HG03025 (cell line): ENCODE results near the gene CDC42BPA.
"Not testable (repeated sequence)": the region's sequence is repeated elsewhere in the genome, so short reads cannot be mapped to it uniquely, and the experiment has no call there.

ENCODE experiments used
- ATAC-seq: cut with Tn5 transposase; IDR thresholded peaks from one replicate; pipeline ENCODE4 v1.9.1; 2021; ENCODE audit warnings: mild to moderate bottlenecking, moderate library complexity; ENCODE audit not compliant: unreplicated experiment, low FRiP score

CDC42BPA gene

DNA sequence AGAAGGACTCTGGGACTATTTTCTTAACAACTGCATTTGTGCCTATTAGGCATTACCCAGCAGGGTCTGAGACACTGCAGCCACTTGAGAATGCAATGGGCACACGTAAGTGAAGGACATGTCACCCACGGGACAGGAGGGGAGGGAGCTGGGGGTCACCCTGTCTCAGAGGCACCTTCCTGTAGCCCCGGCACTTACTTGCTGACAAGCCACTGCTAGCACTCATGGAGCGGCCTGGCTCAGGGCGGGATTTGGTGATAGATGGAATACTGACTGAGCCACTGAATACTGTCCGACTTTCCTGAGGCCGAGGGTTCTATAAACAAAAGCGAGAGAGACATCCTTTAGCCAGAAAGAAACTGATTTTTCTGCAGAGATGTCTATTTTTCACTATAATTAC, 313.5 kb downstream of the CDC42BPA start:
- no peak for ATAC-seq

DNA sequence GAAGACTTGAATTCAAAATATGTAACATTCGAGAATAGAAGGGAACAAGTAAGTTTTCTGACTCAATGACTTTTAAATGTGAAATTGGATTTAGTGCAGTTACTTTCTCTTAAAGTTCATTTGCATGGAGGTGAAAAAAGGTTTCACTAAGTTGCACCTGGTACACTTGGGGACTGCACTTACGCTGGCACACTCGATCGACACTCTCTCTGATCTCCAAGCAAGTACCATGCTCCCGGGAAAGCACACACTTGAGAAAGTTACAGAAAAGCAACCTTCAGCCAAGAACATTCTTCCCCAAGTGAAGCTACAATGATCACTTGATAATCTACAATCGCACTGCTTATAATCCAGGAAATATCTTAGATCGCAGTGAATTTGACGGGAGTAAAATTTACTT, 315.1 kb downstream of the CDC42BPA start:
- ATAC-seq, result no peak

DNA sequence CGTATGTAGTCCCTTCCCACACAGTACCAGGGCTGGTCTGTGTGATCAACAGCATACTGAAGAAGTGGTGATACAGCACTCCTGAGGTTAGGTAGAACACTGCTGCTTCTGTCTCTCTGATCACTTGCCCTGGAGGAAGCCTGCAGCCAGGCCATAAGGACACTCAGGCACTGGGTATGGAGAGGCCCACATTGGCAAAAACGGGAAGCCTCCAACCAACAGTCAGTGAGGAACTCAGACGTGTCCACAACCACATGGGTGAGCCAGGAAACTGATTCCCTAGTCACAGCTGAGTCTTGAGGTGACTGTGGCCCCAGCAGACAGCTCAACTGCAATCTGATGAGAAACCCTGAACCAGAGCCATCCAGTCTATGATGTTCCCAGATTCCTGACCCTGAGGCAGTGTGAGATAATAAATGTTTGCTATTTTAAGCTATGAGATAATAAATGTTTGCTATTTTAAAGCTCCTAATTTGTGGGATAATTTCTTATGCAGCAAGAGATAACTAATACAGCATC, 315.7 kb downstream of the CDC42BPA start:
- no peak for ATAC-seq

DNA sequence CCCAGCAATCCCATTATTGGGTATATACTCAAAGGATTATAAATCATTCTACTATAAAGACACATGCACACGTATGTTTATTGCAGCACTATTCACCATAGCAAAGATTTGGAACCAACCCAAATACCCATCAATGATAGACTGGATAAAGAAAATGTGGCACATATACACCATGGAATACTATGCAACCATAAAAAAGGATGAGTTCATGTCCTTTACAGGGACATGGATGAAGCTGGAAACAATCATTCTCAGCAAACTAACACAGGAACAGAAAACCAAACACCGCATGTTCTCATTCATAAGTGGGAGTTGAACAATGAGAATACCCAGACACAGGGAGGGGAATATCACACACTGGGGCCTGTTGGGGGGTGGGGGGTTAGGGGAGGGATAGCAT, 318.7 kb downstream of the CDC42BPA start:
- not testable (repeated sequence) for ATAC-seq

DNA sequence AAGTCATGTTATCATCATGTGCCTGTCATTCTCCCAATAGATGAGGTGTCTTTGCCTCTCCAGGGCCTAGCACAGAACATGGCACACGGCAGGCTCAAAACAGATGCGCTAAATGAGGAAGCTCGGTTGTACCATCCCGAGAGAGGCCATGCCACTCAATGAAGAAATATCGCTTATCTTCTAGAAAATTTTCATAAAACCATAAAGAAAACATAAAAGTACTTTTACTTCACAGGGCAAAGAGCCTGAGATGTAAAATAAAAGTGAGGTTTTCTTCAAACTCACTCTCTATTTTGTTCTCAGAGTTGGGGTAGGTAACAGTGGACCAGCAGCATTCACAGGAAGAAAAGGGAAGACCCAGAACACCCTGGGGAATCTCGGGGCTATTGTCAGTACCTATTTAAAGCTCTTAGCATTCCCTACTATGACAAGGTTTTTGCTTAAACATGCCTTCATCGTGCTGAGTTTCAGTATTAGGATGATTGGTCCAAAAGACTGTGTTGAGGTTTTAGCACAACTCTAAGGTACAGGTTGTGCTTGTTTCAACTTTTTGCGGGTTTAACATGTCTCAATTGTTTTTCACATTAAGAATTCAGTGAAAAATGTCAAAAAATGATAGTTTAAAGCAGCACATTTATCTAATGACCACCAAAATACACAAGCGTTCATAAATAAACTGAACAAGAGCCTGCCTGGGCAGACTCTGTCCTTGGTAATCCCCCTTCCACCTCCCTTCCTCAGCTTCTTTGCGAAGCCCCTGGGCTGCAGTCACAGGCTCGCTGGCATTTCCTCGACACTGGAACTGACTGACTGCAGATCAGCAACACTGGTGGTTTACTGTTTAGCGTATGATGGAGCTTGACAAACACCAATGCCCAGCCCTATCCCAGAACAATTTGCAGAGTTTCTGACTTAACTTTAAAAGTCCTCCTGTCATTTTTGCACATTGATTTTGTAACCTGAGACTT, 322.6 kb downstream of the CDC42BPA start:
- ATAC-seq, result peak; percentile 93

DNA sequence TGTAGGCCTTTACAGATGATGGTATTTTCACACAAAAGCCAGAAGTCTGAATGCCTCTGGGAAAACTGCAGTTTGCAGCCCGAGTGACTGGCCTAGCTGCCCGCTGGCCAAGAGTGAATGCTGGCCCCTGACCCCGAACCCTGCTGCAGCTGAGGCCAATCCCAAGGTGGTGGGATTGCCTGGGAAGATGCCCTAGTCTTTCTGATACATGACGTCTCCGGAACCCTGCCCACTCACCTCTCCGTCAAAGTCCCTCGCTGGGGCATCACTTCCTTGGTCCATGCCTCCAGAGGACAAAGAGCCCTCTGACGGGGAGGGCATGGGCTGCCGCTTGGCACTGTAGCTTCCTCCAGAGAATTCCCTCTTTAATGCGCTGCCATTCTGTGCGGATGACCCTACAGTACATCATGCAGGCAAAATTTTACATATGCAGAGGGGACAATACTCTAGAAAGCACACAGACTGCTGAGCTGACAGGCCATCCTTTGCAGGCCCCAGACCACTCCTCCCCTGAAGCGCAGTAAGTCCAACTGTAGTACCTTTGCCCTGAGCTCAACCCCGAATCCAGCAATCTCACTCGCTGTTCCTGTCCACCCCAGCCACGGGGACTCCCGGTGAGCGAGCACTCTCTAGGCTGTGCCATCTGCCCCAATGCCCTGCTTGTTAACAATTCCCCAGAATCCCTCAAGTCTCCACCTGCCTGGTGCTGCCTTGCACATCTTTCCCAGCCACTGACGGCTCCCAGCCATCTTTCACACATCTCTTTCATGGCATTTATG, 323.5 kb downstream of the CDC42BPA start:
- ATAC-seq, result no peak

DNA sequence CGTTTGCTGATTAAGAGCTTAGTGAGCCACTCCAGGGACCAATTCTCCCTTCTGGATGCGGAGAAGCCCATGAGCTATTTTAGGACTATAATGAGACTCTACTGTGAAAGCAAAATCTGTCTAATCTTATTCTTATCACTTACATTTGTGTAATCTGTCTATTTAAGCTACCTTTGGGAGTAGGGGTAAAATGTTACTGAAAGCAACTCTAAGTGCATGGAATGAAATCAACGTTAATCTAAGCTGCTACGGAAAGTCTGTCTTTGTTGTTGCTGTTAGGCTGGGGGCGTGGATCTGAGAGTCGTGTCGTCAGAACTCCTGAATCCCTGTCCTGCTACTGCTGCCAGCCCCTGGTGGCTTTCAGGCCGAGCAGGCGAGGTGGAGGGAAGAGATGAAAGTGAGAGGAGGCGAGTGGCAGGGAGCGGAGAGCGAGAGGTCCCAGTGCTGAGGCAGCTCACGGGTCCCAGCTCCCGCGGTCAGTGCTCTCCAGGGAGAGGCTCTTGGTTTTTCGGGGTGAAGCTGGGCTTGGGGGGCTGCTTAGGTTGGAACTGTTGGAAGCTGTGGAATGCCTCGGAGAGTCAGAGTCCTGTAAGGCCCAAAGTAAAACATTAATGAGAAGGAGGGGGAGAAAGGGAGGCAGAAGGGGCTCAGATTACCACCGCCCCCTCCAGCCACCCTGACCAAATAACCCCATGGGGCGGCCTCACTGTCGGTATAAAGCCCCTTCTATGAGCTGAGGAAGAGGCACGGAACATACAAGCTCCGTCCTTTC, 324.3 kb downstream of the CDC42BPA start:
- ATAC-seq, result no peak

DNA sequence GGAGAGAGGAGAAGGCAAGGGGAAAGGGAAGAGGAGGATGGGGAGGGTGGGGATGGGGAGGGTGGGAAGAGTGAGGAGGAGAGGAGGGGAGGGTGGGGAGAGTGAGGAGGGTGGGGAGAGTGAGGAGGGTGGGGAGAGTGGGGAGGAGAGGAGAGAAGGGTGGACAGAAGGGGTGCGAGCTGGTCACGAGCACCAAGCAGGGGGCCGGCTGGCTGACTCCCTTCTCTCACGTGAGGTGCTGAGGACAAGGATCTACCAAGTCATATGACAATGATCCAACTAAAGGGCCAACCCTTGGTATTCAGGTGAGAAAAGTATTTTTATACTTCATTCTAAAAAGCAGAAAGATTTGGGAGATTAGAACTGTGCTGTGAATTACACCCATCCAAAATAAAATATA, 326.4 kb downstream of the CDC42BPA start:
- ATAC-seq, result no peak

DNA sequence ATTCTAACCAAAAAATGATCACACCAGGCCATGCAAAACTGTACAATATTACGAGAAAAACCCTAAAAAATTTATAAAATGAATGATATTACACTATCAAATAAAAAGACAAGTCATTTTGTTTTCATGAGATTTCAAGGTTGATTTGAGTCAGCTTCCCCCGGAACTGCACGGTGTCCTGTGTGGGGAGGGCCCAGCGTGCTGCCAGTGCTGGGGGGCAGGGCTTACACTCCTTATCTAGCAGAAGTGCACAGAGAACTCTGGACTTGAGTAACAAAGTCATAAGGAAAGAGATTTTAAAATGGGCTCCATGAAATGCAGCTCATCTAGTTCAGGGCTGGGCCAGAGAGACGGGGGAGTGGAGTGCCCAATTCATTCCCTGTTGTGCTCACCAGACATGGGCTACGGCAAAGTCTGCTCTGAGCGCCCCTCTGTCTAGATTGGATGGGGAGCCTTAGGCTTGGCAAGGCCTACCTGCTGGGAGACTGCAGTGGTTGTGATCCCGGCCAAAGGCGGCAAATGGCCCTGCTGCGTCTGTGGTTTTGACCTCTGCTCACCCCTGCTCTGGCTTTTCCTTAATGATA, 328.1 kb downstream of the CDC42BPA start:
- ATAC-seq, result no peak

DNA sequence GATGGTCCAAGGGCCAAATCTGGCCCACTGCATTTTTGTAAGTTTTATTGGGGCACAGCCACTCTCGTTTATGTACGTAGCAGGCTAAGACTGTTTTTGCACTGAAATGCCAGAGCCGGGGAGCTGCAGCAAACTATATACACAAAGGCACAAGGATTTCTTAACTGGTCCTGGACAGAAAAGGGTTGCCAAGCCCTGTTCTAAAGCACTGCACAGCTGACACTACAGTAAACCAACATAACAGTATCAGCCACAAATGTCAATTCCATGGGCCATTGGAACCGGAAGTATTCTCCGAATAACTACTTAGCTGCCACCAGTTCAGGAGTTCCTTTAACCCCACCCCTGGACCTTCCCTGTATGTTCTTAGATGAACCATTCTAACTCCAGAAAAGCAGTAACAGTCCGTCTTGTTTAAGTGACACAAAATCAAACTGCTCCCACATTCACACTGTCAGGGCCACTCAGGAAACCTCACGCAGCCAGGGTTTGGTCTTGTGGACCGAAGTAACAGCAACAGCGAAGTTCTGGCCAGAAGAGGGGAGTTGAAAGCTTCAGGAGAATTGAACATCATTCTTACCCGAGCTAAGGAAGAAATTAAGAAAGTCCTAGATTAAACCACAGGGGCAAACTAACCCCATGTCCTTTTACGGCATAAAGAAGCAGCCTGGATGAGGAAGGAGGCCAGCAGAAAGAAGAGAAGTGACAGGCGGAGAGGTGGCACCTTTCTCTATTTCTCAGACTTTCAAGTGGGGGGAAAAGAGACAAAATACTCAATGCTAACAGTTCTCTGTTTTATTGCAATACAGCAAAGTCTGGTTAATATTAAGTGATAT, 329.0 kb downstream of the CDC42BPA start:
- ATAC-seq, result no peak

DNA sequence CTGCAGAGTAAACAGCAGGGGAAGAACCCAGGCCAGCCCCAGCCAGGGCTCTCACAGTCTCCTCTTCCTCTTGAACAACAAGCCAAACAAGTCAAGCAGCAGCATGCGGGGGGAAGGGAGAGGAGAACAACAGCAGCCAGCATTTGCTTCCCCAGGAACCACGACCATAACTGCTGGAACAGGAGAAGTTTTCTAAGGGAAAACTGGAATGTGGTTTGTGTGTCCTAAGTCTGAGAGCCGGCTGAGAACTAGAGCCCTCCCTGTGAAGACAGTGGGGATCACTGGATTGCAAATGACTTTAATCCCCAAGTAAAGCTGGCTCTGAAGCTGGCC, 330.0 kb downstream of the CDC42BPA start:
- ATAC-seq, result no peak

DNA sequence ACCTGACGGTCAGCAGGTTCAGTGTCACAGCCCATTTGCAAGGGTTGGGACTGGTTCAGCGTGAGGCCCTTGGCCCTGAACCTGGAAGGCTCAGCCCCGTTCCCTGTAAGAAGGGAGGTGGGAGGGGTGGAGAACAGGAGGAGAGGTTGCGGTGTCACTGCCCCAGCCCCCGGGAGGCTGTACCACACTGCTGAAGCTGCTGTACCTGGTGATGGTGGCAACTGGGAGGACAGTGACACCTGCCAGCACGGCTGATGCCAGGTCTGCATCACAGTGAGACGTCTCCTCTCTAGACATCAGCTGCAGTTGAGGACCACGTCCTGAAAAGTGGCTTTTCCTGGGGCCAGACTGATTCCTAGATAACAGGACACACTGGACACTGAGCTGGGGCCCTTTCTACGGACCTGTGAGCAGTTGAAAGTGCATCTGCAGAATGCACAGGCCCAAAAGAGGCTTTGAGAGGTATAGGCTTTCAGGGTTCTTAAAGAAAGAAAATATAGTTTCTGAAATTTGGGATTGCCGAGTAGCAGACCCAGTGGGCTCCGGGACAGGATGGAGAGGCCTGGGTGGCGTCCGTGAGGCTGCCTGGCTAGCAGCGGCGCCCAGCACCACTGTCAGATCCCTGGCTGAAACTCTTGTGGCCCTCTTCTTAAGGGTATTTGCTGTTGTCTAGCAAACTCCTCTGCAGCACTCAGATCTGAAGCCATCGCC, 330.5 kb downstream of the CDC42BPA start:
- ATAC-seq, result no peak

DNA sequence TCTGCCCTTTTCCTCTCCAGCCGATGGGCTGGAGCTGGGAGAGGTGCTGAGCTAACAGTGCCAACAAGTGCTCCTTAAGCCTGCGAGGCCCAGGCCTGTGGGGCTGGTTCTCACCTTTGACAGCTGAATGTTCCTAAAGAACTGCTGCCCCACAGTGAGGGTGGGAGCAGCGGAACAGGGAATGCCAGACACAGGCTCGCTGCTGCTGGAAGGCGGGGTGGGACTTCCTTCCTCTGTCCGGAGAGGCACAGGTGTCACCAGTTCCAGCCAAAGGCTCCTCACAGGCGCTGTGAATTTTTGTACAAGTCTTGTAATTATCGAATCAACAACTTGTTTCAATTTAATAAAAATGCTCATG, 331.1 kb downstream of the CDC42BPA start:
- ATAC-seq, result no peak

DNA sequence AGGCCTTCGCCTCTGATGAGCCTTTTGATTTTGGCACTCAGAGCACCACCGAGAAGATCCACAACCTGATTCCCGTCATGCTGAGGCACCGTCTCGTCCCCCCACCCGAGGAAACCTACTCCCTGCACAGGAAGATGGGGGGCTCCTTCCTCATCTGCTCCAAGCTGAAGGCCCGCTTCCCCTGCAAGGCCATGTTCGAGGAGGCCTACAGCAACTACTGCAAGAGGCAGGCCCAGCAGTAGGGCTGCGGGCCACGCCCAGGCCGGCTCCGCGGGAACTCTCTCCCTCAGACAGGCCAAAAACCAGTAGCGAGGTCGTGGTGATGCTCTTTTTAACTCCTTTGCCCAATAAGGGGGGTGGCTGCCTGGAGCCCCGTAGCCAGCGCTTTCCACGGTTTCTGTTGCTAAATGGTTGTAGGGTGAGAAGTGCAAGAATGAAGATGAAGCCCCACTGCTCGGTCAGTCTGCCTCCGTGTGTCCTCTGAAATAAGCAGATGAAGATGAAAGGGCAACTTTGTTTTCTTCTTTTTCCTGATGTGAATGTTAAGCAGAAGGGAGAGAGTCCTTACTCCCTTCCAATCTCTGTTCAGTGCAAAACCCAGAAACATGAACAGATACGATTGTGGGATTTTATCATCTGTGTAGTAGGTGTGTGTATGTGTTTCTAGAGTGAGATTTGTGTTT, 331.7 kb downstream of the CDC42BPA start:
- ATAC-seq, result no peak

DNA sequence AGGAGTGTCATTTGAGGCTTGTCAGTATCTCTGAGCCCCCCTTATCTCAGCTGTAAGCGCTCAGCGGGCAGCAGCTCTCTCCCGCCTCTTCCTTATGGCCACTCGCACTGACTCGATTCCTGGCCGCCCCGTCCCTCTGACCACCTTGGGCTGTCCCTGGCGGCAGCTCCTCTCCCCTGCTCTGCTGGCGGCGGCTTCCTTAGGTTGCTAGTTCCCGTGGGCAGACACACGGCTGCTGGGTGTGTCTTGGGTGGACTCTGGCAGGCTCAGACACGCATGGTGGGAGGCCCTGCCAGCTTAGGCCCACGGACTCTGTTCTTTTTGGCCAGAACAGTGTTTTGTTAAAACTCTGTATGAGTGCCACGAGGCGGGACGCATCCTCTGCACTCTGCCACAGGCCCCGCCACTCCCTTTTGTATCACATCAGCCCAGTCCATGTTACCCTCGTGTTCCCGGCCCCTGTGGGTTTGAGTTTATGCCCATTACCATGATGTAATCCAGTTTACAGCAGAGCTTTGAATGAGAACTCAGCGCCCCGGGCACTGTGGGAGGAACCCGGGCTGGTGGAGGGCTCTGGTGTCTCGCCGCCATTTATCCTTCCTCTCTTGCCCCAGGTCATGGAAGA, 332.3 kb downstream of the CDC42BPA start:
- ATAC-seq, result no peak

DNA sequence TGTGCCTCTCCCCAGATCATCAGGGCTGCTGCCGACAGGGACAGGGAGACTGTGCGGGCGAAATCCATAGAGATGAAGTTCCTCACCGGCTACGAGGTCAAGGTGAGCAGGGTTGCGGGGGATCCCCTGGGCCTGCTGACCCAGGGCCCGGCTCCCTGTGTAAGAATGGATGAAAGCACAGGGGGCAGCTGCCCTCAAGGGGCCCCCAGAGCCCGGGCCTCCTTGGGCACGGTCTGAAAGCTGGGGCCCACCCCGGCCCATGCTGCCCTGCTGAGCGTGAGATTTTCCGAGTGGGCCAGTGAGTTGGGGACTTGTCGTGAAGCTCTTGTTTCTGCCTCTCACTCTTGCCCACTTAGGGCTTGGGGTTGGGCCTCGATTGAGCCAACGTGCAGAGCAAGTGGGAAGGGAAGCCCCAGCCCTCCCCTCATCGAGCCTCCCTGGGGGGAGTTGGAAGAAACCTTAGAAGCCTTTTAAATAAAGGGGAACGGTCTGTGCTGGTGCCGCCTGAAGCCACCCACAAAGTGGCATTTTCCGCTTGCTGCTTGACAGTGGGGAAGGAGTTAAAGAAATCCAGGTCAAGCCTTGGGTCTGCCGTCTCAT, 333.0 kb downstream of the CDC42BPA start:
- no peak for ATAC-seq

DNA sequence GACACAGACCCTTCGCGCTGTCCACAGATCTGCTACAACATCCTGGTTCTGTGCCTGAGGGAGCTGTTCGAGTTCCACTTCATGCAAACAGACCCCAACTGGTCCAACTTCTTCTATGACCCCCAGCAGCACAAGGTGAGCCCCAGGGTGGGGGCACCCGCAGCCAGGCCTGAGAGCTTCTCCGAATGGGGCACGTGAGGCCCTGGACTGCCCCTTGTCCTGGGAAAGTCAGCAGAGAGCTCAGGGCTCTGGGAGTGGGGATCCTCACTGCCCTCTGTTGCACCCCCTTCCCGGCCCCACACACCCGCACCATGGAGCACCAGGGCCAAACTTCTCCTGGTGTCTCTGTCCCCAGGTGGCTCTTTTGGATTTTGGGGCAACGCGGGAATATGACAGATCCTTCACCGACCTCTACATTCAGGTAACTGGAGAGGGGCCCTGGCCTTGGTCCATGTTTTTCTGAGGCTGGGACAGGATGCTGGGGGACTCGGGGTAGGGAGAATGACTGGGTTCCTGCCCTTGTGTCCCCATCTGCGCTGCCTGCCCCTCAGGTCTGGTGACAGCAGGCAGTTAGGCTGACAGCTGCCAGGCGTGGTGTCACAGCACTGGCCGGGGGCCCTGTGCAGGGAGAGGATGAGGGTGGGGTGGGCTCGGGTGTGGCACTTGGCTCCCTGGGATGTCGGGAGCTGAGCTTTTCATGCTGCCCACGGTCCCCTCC, 333.6 kb downstream of the CDC42BPA start:
- no peak for ATAC-seq
